ENCODE results near the gene RASGRF1. TPM values are rescaled to one million over a fixed set of nuclear protein-coding genes. Genes with fewer than 3 reads are reported as not detected.

The RASGRF1 gene
- total RNA-seq, 2 experiments from 2014 or later = 3.0 to 4.5 TPM

DNA sequence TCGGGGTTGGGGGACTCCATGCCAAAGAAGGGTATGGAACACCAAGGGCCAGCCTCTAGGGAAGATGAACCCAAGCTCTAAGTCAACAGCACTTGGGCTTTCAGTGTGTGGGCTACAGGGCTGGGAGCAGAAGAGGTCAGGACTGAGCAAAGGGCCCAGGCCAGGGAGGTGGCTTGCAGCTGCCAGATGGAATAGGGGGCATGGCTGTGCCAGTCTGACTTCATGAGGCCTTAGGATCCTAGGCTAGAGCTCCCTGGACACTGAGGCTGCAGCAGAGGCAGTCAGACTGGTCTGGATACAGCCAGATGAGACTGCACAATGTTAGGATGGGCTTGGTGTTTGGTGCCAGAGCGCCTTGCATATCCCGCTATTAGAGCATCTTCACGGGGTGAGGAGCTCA is 3.8 kb downstream of the RASGRF1 start:
- TF ChIP-seq, protein P1, sequence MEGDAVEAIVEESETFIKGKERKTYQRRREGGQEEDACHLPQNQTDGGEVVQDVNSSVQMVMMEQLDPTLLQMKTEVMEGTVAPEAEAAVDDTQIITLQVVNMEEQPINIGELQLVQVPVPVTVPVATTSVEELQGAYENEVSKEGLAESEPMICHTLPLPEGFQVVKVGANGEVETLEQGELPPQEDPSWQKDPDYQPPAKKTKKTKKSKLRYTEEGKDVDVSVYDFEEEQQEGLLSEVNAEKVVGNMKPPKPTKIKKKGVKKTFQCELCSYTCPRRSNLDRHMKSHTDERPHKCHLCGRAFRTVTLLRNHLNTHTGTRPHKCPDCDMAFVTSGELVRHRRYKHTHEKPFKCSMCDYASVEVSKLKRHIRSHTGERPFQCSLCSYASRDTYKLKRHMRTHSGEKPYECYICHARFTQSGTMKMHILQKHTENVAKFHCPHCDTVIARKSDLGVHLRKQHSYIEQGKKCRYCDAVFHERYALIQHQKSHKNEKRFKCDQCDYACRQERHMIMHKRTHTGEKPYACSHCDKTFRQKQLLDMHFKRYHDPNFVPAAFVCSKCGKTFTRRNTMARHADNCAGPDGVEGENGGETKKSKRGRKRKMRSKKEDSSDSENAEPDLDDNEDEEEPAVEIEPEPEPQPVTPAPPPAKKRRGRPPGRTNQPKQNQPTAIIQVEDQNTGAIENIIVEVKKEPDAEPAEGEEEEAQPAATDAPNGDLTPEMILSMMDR (conservative IDR thresholded peaks at IDR 0.05; ENCODE audit: low read length) = no peak
- no peak for TF ChIP-seq EZH2phosphoT487 (IDR thresholded peaks at IDR 0.05; ENCODE audit: borderline replicate concordance, low read depth, low read length)
- Histone ChIP-seq H3K4me2 (ENCODE audit: low read length) (no peak overlapping the region), H3K9me2 (ENCODE audit: insufficient read depth, low read length) (no peaks in the 10 kb centered on the region), H3K27ac (ENCODE audit: low read depth, low read length, poor library complexity, severe bottlenecking) (no peak overlapping the region), H3K4me3 (ENCODE audit: low read depth, low read length, poor library complexity, severe bottlenecking) (no peak overlapping the region), H2AFZ (ENCODE audit: low read length) (no peak overlapping the region), H3K9me3 (ENCODE audit: low read length) (no peaks in the 10 kb centered on the region), H3K4me1 (ENCODE audit: insufficient read depth, low read length, poor library complexity, severe bottlenecking) (no peaks in the 10 kb centered on the region), H4K20me1 (ENCODE audit: insufficient read depth, low read length) (no peaks in the 10 kb centered on the region), H3K36me3 (ENCODE audit: insufficient read depth, low read length) (no peaks in the 10 kb centered on the region), H3K79me2 (ENCODE audit: insufficient read depth, low read depth, low read length) (no peaks in the 10 kb centered on the region)
- intact Hi-C loops (cut with micrococcal nuclease; ENCODE audit: unreplicated experiment) = no loop called here
- DNase-seq (ENCODE audit: low spot score) = no peak
- ChIA-PET POLR2A (no interaction called here), CTCF (ENCODE audit: unreplicated experiment) (no interaction called here)
- no TSS peak for BruUV-seq (replicated peaks)

DNA sequence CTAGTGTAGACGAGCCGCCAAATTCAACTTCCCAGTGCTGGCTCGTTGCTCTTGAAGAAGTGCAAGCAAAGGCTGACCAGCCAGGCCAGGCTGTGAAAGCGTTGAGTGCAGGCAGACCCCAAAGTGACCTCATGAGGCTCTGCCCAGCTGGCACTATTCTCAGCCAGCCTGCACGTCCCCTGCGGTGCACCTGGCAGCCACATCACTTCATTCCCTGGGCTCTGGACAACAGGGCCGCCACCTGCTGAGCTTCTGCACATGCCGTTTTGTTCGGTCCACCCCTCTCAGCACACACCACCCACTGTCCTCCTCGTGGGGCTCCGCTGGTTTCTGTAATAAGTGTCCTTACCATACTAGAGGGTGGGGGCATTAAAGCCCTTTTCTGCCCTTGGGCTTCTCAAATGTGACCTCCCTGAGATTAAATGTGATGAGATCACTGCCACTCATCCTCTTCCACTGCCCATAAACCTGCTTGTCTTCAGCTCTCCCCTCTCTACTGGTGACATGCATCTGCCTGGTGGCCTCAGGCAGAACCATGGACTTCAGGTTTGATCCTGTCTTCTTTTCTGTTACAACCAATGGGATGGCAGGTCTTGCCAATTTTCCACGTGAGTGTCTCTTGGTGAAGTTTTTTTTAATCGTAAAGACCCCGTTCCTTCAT is 6.1 kb downstream of the RASGRF1 start:
- Histone ChIP-seq H3K9me3 (ENCODE audit: low read length) (no peaks in the 10 kb centered on the region), H3K4me1 (ENCODE audit: insufficient read depth, low read length, poor library complexity, severe bottlenecking) (no peaks in the 10 kb centered on the region), H3K36me3 (ENCODE audit: insufficient read depth, low read length) (no peaks in the 10 kb centered on the region), H2AFZ (ENCODE audit: low read length) (no peak overlapping the region), H3K4me2 (ENCODE audit: low read length) (no peak overlapping the region), H3K79me2 (ENCODE audit: insufficient read depth, low read depth, low read length) (no peaks in the 10 kb centered on the region), H3K4me3 (ENCODE audit: low read depth, low read length, poor library complexity, severe bottlenecking) (no peak overlapping the region), H4K20me1 (ENCODE audit: insufficient read depth, low read length) (no peaks in the 10 kb centered on the region), H3K27ac (ENCODE audit: low read depth, low read length, poor library complexity, severe bottlenecking) (no peak overlapping the region), H3K9me2 (ENCODE audit: insufficient read depth, low read length) (no peaks in the 10 kb centered on the region)
- TF ChIP-seq EZH2phosphoT487 (IDR thresholded peaks at IDR 0.05; ENCODE audit: borderline replicate concordance, low read depth, low read length) = no peak
- TF ChIP-seq, protein P1 (conservative IDR thresholded peaks at IDR 0.05; ENCODE audit: low read length) = no peak
- no TSS peak for BruUV-seq (replicated peaks)
- intact Hi-C loops (cut with micrococcal nuclease; ENCODE audit: unreplicated experiment) = no loop called here
- ChIA-PET POLR2A (no interaction called here), CTCF (ENCODE audit: unreplicated experiment) (no interaction called here)
- DNase-seq (ENCODE audit: low spot score) = no peak

DNA sequence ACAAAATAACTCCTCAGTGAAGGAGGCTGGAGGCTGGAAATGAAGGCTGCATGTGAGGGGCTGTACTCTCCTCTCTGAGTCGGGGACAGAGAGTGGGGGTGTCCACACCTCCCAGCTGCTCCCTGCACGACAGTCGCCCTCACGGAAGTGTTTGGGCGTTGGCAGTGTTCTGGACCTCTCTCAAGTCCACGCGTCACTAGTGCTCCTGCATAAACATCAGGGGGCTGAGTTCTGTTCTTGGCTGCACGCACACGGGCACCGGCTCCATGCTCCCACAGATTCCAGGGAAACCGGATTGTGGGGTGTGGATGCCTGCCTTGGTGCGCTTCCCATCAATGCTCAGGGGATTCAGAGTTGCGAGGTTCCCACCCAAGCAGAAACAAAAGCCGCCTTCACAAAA is 7.4 kb downstream of the RASGRF1 start:
- no peak for TF ChIP-seq EZH2phosphoT487 (IDR thresholded peaks at IDR 0.05; ENCODE audit: borderline replicate concordance, low read depth, low read length)
- TF ChIP-seq, protein P1 (conservative IDR thresholded peaks at IDR 0.05; ENCODE audit: low read length) = no peak
- CTCF ChIA-PET (ENCODE audit: unreplicated experiment) = no interaction called here
- Histone ChIP-seq H4K20me1 (ENCODE audit: insufficient read depth, low read length) (no peaks in the 10 kb centered on the region), H3K4me3 (ENCODE audit: low read depth, low read length, poor library complexity, severe bottlenecking) (no peak overlapping the region), H3K27ac (ENCODE audit: low read depth, low read length, poor library complexity, severe bottlenecking) (no peak overlapping the region), H3K9me2 (ENCODE audit: insufficient read depth, low read length) (no peaks in the 10 kb centered on the region), H2AFZ (ENCODE audit: low read length) (no peak overlapping the region), H3K9me3 (ENCODE audit: low read length) (no peaks in the 10 kb centered on the region), H3K4me2 (ENCODE audit: low read length) (no peak overlapping the region), H3K4me1 (ENCODE audit: insufficient read depth, low read length, poor library complexity, severe bottlenecking) (peaks cover 4% of the 10 kb centered on the region), H3K79me2 (ENCODE audit: insufficient read depth, low read depth, low read length) (no peaks in the 10 kb centered on the region), H3K36me3 (ENCODE audit: insufficient read depth, low read length) (no peaks in the 10 kb centered on the region)
- POLR2A ChIA-PET = no interaction called here
- intact Hi-C loops (cut with micrococcal nuclease; ENCODE audit: unreplicated experiment) = no loop called here
- BruUV-seq (replicated peaks) = no TSS peak
- DNase-seq (ENCODE audit: low spot score) = no peak

Data from OCI-LY7 (cell line).